GM19025 (cell line): ENCODE data around the gene NHERF2.

Source experiments
- ATAC-seq: cut with Tn5 transposase; IDR thresholded peaks from one replicate; pipeline ENCODE4 v1.9.1; 2021; ENCODE audit warnings: mild to moderate bottlenecking, low read depth, moderate library complexity; ENCODE audit not compliant: unreplicated experiment

Gene NHERF2

DNA sequence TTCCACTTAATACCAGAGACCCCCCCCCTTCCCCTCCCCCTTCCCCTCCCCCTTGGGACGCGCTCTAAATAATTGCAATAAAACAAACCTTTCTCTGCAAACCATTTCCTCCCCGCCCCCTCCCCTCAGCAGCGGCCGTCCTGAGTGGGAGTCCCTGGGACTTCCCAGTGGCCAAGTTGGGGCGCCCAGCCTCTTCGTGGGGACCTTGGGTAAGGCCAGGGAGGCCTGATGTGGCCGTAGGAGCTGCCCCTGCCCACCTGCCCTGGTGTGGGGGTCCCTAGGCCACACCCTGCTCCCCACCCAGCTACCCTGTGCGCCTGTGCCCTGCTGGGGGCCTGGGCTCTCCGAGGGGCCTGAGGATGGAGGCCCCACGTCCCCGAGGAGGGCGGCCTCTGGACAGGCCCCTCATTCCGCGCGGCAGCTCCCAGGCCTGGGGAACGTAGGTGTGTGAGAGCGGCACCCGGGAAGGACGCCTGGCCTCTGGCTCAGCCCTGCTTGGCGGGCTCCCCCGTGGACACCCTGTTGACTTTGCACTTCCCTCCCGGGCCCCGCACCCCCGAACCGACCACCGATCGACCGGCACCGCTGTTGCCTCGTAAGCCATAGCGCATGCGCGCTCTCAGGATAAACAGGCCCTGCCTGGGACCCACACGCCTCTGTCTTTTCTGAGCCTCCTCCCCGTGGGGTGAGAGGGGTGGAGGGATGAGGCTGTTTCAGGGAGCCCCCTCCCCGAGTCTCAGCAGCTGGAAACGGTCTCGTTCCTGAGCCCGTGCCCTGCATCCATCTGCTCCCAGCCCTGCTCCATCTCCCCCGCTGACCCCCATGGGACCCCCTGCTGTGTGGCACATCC is 11.9 kb downstream of the NHERF2 start:
- ATAC-seq, result no peak

DNA sequence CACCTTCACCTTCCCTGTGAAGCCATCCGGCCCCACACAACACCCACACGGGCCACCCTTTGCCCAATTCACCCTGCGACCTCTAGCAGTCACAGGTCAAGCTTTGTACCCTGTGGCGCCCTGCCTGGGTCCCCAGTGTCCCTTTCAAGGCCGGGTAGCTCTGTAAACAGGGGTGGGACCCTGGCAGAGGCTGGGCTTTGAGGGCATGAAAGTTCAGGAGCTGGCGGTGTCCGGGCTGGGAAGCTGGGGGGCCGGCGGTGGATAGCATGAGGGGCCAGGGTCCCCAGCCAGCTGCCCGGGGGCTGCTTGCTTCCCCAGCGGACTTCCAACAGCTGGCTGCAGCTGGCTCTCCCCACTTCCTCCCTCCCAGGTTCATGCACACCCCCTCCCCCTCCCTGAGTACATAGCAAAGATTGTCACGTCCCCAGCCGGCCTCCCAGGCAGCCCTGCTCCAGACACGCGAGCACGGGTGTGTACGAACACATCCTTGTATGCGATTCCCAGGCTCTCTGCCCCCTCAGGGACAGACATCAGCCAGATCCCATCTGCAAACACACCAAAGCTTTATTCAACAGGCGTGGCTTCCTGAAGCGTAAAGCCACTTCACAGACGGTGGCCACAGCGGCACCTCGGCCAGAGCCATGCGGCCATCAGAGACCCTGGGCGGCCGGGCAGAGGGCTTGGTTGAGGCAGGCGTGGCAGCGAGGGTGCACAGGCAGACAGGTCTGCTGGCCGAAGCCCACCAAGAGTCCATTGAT is 12.8 kb downstream of the NHERF2 start:
- ATAC-seq, result no peak

DNA sequence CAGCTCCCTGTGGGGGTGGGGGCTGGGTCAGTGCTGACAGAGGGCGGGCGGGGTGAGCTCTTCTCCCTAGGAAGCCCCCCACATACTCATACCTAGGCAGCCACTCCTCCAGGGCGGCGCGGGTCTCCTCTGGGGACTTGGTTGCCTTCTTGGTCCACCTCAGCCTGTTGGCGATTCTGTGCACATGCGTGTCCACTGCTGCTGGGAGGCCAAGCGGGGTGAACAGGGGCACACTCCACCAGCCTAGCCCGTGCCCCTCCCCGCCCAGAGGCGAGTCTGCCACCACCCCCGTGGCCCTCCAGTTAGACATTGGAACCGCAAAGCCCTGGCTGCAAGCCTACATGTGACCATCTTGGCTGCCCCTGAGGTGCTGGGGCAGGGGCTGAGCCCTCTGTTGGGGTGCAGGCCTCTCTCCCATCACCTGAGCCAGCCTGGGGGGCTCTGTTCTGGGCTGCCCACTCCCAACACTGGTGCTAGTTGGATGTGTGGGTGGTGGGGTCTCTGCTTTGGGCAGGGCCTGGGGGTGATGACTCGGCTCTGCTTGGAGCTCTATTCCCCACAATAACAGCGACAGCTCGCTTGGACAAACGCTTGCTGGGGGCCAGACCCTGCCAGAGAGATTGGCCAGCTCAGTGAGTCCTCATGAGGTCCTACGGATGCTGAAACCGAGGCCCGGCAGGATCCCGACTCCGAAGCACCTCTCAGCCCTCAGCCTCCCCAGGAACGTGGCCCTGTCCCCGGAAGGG is 13.5 kb downstream of the NHERF2 start:
- no peak for ATAC-seq

DNA sequence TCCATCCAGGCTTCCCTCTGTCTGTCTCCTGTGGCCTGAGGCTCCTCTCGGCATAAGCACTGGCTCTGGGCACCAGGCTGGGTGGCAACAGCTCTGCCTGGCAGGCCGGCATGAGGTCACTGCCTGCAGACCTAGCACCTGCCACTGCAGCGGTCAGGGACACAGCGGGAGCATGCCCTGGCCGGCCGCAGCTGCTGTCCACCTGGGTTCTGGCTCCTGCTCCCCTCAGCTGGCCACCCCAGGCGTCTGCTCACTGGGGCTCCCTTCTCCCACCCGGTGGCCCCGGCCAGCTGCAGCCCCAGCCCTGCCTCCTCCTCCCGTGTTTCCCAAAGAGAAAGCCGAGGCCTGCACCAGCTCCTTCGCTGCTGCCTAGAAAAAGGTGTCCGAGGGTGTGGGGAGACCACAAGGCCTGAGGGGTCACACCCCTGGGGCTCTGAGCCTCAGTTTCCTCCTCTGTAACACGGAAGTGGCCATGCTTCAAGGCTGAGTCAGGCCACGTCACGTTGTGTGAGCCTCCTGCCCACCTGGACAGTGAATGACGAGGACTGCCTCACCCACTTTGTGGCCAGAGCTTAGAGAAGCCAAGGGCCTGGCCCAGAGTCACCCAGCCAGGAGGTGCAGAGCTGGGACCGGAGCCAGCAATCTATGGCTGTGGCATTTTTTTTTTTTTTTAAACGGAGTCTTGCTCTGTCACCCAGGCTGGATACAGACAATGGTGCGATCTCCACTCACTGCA is 14.3 kb downstream of the NHERF2 start:
- ATAC-seq, result no peak

DNA sequence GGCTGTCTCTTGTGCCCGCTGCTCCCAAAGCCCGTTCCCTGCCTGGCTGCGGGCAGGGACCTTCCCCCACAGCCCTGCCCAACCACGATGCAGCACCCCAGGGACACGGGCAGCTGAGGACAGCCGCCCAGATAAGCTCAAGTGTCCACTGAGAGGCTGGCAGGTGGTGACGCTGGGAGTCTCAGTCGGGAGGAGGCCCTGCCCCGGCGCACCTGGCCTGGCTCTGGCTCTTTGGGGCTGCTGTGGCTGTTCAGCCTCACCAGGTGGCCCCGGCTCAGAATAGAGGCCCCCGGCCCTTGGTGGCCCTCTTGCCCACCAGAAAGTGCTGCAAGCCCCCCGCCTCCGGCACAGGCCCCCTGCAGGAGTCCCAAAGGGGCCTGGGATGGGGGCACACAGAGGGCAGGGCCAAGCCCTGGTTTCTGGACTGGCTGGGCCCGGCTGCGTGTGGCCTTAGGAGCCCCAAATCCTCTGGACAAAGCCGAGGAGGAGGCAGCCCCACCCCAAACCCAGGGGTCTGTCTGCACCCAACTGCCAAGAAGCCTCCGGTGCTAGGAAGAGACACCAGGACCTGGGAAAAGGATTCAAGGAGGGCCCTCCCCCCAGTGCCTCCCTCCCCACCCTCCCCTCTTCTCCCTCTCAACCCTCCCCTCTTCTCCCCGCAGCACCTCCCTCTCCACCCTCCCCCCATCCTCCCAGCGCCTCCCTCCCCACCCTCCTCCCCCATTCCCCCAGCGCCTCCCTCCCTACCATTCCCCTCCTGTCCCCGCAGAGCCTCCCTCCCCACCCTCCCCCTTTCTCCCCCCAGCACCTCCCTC is 15.7 kb downstream of the NHERF2 start:
- ATAC-seq, result no peak

DNA sequence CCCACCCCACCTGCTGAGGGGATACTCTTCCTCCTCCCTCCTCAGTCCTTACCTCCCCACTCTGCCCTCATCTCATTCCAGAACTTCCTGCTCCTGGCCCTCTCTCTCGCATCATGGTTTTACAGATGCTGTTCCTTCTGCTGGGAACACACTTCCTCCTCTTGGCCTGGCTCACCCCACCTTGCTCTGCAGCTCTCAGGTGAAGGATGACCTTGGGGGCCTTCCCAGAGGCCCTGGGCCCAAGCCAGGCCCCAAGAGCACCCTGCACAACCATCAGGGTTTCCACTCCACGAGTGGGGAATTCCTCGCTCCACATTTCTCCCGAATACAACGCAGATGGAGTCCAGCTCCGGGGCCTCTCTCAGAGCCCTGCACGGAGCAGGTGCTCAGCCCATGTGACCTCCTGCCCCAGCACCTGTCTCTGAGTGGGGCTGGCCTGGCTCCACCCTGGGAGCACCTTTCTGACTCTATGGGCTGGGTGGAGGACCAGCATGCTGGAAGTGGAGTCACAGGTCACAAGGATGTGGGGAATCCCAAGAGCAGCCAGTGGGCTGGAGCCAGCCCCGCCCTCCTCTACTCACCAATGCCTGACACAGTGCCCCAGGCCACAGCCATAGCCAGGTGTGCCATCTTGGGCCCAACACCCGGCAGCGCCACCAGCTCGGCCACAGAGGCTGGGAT is 16.4 kb downstream of the NHERF2 start:
- ATAC-seq, result no peak

DNA sequence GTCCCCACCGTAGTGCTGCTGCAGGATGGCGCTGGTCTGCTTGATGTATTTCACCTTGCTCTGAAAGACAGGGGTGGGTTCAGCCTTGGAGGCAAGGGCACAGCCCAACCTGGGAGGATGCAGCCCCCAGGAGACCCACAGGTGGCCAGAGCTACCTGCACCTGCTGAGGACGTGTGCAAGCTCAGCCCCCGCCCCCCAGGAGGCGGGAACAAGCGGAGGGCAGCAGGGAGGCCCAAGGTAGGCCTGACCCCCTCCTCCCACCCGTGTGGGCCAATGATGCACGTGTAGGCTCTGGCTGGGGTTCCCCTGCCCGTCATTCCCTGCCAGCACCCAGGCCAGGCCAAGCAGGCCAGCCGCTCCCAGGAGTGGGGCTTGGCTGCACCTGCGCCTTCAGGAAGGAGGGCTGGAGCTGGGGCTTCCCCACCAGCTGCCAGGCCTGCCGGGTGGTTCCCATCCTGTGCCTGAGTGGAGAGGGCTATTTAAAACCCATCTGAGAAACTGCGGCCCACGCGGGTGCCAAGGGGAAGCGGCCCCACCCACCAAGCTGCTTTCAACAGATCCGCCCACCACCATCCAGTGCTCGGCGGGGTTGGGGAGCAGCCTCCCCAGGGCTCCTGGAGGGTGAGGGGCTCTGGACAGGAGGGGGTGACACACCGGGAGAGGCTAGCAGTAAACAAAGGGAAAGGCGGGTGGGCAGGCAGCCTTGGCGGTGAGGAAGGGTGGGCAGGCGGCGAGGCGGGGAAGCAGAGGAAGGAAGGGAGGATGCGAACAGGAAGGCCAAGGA is 17.2 kb downstream of the NHERF2 start:
- ATAC-seq, result no peak

DNA sequence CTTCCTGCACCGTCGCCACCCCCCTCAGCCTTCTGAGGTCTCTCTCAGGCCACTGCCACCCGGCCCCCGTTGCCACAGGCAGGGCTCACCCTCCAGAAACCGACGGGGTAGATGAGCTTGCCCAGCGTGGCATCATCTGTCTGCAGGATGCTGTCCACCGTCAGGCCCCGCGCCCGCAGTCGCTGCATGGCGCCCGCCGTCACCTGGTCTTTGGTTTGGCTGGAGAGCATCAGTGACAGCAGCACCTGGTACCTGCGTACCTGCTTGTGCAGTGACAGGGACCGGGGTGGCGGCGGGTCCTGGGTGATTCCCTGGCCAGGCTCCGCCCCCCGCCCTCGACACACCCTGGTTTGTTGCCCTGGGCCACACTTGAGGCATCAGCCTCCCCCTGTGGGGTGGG is 17.8 kb downstream of the NHERF2 start:
- ATAC-seq, result no peak

DNA sequence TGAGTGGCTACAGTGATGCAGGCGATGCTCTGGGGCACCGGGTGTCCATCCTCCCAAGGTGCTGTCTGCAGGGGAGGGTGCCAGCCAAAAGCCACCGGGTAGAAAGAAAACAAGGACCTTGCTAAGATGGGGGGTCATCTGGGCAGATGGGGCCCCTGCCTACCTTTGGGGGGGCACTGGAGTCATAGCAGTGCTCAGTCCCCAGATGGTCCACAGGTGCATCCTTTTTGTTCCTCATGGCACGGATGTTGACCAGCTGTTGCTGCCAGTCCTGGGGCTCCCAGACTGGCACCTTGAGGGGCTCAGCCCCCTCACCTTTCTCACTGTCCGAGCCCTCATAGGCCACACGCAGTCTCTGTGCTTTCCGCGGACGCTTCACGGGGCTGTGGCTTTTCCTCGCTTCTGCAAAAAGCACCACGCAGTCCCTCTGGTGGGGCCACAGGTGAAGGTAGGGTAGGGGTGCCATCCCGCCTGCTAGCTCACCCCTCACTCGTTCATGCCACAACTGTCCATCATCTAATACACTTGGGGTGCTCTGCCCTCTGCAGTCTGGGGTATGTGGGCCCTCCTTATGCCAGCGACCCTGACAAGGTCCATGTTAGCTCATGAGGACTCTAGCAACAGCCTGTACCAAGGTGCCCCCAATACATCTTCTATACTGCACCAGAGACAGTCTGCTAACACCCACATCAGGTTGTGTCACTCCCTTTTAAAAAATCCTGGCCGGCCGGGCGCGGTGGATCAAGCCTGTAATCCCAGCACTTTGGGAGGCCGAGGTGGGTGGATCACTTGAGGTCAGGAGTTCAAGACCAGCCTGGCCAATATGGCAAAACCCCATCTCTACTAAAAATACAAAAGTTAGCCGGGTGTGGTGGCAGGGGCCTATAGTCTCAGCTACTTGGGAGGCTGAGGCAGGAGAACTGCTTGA is 19.5 kb downstream of the NHERF2 start:
- no peak for ATAC-seq

DNA sequence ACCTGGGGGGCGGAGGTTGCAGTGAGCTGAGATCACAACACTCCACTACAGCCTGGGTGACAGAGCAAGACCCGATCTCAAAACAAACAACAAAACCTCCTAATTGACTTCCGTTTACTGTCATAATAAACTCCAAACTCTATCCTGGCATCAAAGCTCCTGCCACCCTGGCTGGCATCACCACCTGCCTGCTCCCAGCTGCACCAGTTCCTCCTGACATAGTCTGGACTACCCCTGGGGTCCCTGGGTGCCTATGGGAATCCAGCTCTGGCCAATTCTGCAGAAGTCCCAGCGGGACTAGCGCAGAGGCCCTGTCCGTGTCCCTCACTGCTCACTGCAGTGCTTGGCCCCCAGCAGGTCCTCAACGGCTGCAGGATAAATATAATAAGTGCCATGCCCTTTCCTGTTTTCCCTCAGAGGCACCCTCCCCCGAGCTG is 20.2 kb downstream of the NHERF2 start:
- no peak for ATAC-seq

DNA sequence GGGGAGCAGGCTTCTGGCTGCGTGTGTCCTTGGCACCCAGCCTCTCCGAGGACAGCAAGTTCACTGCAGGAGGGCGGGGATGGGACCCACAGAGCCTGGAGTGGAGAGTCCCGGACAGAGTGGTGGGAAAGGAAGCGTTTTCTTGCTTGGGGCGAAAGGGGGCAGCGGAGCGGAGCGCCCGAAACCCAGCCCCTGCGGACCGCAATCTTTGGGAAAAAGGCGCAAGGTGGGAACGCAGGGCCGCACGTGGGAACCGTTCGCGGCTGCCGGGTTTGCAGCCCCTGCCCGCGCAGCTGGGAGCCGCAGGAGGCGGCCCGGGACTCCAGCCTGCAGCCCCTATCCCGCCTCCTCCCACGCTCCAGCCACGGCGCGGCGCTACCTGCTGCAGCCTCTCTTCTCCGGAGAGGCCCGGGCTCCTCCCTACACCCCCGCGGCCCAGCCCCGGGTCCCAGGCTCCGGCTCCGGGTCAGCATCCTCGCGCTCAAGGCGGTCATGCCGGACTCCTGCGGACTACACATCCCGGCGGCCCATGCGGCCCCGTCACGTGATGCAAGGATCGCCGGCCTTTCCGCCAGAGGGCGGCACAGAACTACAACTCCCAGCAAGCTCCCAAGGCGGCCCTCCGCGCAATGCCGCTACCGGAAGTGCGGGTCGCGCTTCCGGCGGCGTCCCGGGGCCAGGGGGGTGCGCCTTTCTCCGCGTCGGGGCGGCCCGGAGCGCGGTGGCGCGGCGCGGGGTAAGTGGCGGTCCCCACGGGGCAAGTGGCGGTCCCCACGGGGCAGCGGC is 20.8 kb downstream of the NHERF2 start, which contains the start of the genes NTHL1 and TSC2:
NTHL1 (minus strand) TSS at position 505 of the 786 bp plus-strand sequence; CDS start at position 494, 11 bp downstream.
TSC2 (plus strand) TSS at position 656 of the 786 bp plus-strand sequence. CDS start 631 bp downstream, outside the sequence.
- ATAC-seq, result peak; percentile 90

DNA sequence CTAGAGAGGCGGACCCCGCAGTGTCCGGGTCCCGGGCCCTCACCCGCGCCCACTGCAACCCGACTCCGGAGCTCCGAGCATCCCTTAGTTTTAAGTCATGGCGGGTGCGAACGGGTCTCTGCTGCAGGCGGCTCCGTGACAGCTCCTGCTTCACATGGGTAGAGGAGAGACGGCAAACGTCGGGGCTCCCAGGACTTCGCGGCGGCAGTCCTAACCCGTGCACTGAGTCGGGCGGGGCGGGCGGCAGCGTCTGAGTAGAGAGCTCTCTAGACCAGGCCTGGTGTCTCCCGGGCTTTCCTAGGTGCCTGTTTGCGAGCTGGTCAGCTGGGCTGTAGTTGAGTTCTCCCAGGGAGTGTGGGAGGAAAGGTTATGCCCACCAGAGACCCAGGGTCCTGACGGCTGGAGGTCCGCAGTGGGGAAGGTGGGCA is 21.4 kb downstream of the NHERF2 start:
- ATAC-seq, result no peak

DNA sequence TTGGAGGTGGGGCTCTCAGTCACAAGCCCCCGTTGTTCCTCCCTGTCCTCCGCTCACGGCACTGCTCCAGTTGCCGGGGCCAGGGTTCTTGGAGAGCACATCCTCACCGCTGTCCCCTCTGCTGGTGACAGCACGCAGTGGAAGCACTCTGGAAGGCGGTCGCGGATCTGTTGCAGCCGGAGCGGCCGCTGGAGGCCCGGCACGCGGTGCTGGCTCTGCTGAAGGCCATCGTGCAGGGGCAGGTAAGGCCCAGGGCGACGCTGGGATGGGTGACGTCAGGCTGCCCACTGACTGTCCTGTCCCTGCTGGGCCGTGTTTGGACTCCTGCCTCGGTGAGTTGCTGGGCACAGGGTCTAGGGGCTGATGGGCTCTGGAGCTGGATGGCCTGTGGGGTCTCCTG is 26.5 kb downstream of the NHERF2 start:
- ATAC-seq, result no peak

DNA sequence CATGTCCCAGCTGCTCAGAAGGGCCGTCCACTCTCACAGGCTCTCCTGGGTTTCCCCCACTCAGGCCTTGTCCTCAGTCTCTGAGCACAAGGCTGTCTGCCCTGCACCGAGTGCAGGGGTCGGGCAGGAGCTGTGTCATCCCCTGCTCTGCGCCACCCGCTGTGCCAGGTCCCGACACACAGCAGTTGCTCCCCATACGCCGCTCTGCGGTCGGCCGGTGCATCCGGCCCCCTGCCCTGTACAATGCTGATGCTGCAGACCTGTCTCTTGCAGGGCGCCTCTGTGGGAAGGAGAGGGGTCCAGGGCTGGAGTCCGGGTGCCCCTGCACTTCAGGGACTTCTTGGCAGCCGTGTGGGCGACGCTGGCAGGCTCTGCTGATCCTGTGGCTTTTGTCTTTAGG is 27.2 kb downstream of the NHERF2 start:
- no peak for ATAC-seq

DNA sequence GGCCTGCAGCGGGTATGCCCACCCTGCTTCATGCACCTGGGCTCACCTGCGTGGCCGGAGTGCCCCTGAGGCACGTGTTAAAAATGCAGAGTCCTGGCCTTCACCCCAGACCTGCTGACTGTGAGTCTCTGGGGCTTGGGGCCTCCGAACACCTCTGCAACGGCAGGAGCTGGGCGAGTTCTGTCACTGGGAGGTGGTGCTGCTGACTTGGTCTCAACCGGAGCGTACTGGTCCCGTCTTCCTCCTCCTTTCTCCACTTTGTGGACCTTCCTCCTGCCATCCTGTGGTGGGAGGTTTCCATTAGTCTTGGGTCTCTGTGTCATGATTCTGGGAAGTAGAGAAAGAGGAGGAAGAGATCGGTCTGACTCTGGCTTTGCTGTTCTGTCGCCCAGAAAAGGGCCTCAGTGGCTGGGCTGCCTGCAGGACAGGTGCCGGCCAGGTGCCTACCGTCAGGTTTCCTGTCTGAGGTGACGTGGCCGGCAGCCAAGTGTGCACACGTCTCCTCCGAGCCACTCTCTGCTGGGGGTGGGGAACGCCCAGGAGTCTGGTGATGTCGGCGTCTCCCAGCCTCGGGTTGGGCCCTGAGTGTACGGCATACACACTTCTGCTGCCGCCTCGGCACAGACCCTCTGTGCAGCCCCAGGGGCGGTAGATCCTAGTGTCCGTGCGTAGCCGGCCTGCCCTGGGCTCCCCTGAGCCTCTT is 28.0 kb downstream of the NHERF2 start:
- ATAC-seq, result no peak

DNA sequence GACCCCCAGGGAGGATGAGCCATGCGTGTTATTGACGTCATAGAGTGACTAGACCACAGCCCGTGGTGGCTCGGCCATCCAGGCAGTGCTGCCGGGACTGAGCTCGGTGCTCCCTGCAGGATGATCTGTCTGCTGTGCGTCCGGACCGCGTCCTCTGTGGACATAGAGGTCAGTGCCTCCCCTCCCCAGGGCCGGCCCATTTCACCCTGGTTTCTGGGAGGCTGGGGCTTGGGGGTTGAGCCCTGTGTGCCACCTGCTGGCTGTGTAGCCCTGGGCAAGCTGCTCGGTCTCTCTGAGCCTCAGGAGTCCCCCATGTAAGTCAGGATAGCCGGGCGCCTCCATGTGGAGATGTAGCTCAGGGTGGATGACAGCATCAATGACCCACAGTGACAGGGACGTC is 29.4 kb downstream of the NHERF2 start:
- ATAC-seq, result no peak
